Loucy (cell line): Measurements from ENCODE around the gene ARGLU1.

Experiments used
- H2AFZ ChIP-seq: fragments of 200-600 bp; sonication (generic); 2 replicates; pipeline ENCODE4 v1.6.0; 2016; ENCODE audit warnings: antibody characterized with exemption, mild to moderate bottlenecking, low read length, moderate library complexity
- H3F3A ChIP-seq: fragments of 200-600 bp; 2 replicates; pipeline ENCODE4 v1.6.0; 2016; ENCODE audit warnings: antibody characterized with exemption, low read depth, mild to moderate bottlenecking
- H3K27me3 ChIP-seq: fragments of 200-600 bp; sonication (generic); 2 replicates; pipeline ENCODE4 v1.6.1; 2014; ENCODE audit warnings: low read length, mild to moderate bottlenecking; ENCODE audit not compliant: insufficient read depth, poor library complexity, severe bottlenecking
- H3K36me3 ChIP-seq: fragments of 200-600 bp; sonication (generic); 2 replicates; pipeline ENCODE4 v1.6.1; 2016; ENCODE audit warnings: low read length; ENCODE audit not compliant: insufficient read depth
- H3K4me1 ChIP-seq: fragments of 200-600 bp; sonication (generic); 2 replicates; pipeline ENCODE4 v1.5.1; 2014; ENCODE audit warnings: low read length, mild to moderate bottlenecking; ENCODE audit not compliant: insufficient read depth, poor library complexity, severe bottlenecking
- H3K4me2 ChIP-seq: fragments of 200-600 bp; sonication (generic); 2 replicates; pipeline ENCODE4 v1.6.0; 2014; ENCODE audit warnings: antibody characterized with exemption, low read length, low read depth, mild to moderate bottlenecking; ENCODE audit not compliant: poor library complexity, severe bottlenecking
- H3K4me3 ChIP-seq: fragments of 200-600 bp; sonication (generic); 2 replicates; pipeline ENCODE4 v1.5.1; 2014; ENCODE audit warnings: low read length, mild to moderate bottlenecking, mixed read lengths; ENCODE audit not compliant: poor library complexity, severe bottlenecking
- H3K79me2 ChIP-seq: fragments of 200-600 bp; sonication (generic); 2 replicates; pipeline ENCODE4 v1.6.1; 2014; ENCODE audit warnings: low read length; ENCODE audit not compliant: insufficient read depth
- H3K9ac ChIP-seq: fragments of 200-600 bp; sonication (generic); 2 replicates; pipeline ENCODE4 v1.6.0; 2014; ENCODE audit warnings: mild to moderate bottlenecking, low read depth, low read length, moderate library complexity; ENCODE audit not compliant: poor library complexity, severe bottlenecking
- H3K9me2 ChIP-seq: fragments of 200-600 bp; sonication (generic); replicated peaks from 2 replicates; pipeline ENCODE4 v1.6.1; 2016; ENCODE audit warnings: low read depth, low read length, mixed read lengths
- H3K9me3 ChIP-seq: fragments of 200-600 bp; sonication (generic); 2 replicates; pipeline ENCODE4 v1.6.1; 2014; ENCODE audit warnings: mild to moderate bottlenecking, antibody characterized with exemption, low read length, low read depth; ENCODE audit not compliant: insufficient read depth
- H4K20me1 ChIP-seq: fragments of 200-600 bp; sonication (generic); 2 replicates; pipeline ENCODE4 v1.6.0; 2014; ENCODE audit warnings: antibody characterized with exemption, low read length, mild to moderate bottlenecking; ENCODE audit not compliant: insufficient read depth, poor library complexity, severe bottlenecking
- CTCF ChIP-seq: fragments of 200-600 bp; sonication (generic); conservative IDR thresholded peaks from 2 replicates; pipeline ENCODE4 v1.5.1; 2014; ENCODE audit warnings: mild to moderate bottlenecking, antibody characterized with exemption, low read length
- EZH2phosphoT487 ChIP-seq: fragments of 200-600 bp; IDR thresholded peaks from 2 replicates; pipeline ENCODE4 v1.6.1; 2018; ENCODE audit warnings: antibody characterized with exemption, mild to moderate bottlenecking, moderate library complexity, borderline replicate concordance

The ARGLU1 gene

DNA sequence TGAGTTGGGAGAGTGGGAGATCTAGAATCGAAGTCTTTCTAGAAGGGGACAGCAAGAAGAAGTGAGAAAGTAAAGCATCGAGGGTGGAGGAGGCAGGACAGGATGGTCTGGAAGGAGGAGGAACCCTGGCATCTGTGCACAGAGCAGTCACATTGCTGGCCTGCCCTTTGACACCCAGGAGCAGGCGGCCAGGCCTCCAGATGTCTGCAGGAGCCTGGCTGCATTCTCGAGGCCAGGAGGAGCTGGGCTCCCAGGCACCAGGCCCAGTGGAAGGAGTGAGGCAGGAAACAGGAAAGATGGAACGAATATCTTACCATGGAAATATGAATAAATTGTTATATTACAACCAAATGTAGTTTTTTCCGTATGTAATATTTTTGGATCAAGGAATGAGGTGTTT, 27.7 kb upstream of the ARGLU1 start:
- no peaks in the 10 kb centered on the region for H3K9me2 ChIP-seq
- H2AFZ ChIP-seq: no peak overlapping the region
- no peaks in the 10 kb centered on the region for H3K27me3 ChIP-seq
- H3K4me1 ChIP-seq: peaks cover 11% of the 10 kb centered on the region
- 0 out of 2 replicates have a peak, but pooled peaks cover 4% of the 10 kb centered on the region for H3F3A ChIP-seq
- no peaks in the 10 kb centered on the region for H3K36me3 ChIP-seq
- H3K79me2 ChIP-seq: no peaks in the 10 kb centered on the region
- TF ChIP-seq EZH2phosphoT487 (no peak), CTCF (no peak)
- no peaks in the 10 kb centered on the region for H4K20me1 ChIP-seq
- no peak overlapping the region for H3K9ac ChIP-seq
- no peak overlapping the region for H3K4me3 ChIP-seq
- no peak overlapping the region for H3K4me2 ChIP-seq
- H3K9me3 ChIP-seq: no peaks in the 10 kb centered on the region

DNA sequence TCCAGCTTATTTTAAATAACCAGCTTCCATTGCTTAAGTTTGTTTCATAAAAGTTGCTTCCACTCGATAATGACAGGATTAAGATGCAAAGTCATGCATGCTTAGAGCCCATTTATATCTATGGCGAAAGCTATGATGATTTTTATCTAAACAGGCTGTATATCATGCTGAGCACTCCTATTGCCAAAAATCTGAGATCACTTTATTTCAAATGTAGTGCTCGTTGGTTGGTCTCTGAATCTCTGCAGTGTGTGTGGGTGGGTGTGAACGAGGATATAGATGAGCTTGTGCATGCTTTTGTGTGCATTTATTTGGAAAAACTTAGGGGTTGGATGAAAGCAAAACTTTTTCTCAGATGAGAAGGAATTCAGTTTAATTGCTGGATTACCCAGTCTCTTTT, 27.0 kb upstream of the ARGLU1 start:
- H3K27me3 ChIP-seq: no peaks in the 10 kb centered on the region
- H3K9me2 ChIP-seq: no peaks in the 10 kb centered on the region
- H3K4me1 ChIP-seq: peaks cover 7% of the 10 kb centered on the region
- no peak overlapping the region for H3K4me3 ChIP-seq
- H3F3A ChIP-seq: 0 out of 2 replicates have a peak, but pooled peaks cover under 1% of the 10 kb centered on the region
- no peaks in the 10 kb centered on the region for H3K79me2 ChIP-seq
- TF ChIP-seq CTCF (no peak), EZH2phosphoT487 (no peak)
- H3K36me3 ChIP-seq: no peaks in the 10 kb centered on the region
- H3K9ac ChIP-seq: no peak overlapping the region
- H2AFZ ChIP-seq: no peak overlapping the region
- H3K4me2 ChIP-seq: no peak overlapping the region
- H3K9me3 ChIP-seq: no peaks in the 10 kb centered on the region
- H4K20me1 ChIP-seq: no peaks in the 10 kb centered on the region

GRCh38 chr13:106593132-106593531, 25.2 kb upstream of the ARGLU1 start:
- Histone ChIP-seq H3K27me3 (no peaks in the 10 kb centered on the region), H4K20me1 (no peaks in the 10 kb centered on the region), H3K9ac (no peak overlapping the region), H3K4me2 (no peak overlapping the region), H3K9me2 (no peaks in the 10 kb centered on the region), H3K4me1 (no peaks in the 10 kb centered on the region), H2AFZ (no peak overlapping the region), H3K79me2 (no peaks in the 10 kb centered on the region), H3K4me3 (no peak overlapping the region), H3K9me3 (no peaks in the 10 kb centered on the region), H3K36me3 (no peaks in the 10 kb centered on the region), H3F3A (no peaks in the 10 kb centered on the region)
- TF ChIP-seq EZH2phosphoT487 (no peak), CTCF (no peak)
